ENCODE results near the gene TUSC2.

The TUSC2 gene

DNA sequence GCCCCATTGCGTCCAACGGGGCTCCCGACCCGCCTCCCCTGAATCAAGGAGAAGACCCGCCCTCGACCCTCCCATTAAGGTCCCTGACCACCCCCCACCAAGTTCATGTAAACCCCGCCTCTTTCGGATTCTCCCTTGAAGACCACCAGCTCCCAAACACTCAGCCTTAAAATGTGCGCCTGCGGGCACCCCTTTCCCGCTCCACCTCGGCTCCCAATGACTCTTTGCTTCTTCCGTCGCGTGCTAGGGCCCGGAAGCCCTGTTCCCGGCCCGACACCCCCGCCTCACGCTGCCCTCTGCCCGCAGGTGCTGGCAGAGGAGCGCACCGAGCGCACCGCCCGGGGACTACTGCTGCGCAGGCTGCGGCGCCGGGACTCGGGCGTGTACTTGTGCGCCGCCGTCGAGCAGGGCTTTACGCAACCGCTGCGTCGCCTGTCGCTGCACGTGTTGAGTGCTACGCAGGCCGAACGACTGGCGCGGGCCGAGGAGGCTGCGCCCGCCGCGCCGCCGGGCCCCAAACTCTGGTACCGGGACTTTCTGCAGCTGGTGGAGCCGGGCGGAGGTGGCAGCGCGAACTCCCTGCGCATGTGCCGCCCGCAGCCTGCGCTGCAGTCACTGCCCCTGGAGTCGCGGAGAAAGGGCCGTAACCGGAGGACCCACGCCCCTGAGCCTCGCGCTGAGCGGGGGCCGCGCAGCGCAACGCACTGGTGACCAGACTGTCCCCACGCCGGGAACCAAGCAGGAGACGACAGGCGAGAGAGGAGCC lies 51.8 kb downstream of the TUSC2 start:
- in situ Hi-C loops (cut with MboI; ENCODE audit: low sequenced_read_pairs): no loop called here

DNA sequence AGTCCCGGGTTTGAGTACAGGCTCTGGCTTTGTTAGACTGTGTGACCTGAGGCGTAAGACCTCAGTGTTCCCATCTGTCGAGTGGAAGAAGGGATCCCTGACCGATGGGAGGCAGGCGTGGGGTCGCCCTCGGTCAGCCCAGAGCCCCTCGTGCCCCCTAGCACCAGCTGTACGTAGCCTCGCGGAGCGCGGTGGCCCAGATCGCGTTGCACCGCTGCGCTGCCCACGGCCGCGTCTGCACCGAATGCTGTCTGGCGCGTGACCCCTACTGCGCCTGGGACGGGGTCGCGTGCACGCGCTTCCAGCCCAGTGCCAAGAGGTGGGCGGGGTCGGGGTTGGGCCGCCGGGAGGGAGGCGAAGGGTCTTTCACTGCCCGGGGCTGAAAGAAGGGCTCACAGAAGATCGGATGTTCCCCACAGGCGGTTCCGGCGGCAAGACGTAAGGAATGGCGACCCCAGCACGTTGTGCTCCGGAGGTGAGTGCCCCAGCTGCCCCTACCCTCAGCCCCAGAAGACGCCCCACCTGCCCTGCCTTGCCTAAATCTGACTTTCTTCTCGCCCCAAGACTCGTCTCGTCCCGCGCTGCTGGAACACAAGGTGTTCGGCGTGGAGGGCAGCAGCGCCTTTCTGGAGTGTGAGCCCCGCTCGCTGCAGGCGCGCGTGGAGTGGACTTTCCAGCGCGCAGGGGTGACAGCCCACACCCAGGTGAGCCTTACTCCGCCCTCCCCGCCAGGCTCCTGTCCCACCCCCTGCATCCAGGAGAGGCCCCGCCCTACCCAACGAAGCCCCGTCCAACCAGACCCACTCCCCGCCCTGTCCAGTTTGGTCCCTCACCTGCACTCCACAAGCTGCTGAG lies 52.7 kb downstream of the TUSC2 start:
- in situ Hi-C loops (cut with MboI; ENCODE audit: low sequenced_read_pairs): no loop called here
